GM11168 (cell line): ENCODE measurements around the gene FARS2.

Source experiments
- in situ Hi-C: fragments of 300-500 bp; cut with MboI; formaldehyde crosslinking; loops from one replicate; pipeline ENCODE4 v1.12.0; 2022; ENCODE audit warnings: low sequenced_read_pairs; ENCODE audit not compliant: unreplicated experiment

FARS2 gene

DNA sequence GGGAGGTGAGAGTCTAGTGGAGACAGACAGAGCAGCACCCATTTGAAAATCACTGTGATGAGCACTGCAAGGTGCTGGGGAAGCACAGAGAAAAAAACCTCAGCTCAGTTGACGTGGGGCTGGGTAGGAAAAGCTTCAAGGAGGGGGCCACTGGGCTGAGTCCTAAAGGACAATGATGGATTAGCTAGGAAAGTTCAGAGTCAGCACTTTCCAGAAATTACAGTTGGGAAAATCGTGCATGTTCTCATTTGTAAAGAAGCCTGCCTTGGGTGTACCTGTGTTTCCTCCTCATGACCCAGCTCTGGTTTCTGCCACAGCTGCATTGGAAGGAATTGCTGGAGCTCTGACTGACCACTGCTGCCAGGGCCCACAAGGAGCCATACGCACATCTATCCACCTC is 221.3 kb downstream of the FARS2 start:
- in situ Hi-C loops, result no loop called here

GRCh38 chr6:5484692-5485091 is 223.4 kb downstream of the FARS2 start:
- in situ Hi-C loops, result no loop called here

- in situ Hi-C loops, result no loop called here
Measured at GRCh38 chr6:5486214-5486613, 224.9 kb downstream of the FARS2 start.

DNA sequence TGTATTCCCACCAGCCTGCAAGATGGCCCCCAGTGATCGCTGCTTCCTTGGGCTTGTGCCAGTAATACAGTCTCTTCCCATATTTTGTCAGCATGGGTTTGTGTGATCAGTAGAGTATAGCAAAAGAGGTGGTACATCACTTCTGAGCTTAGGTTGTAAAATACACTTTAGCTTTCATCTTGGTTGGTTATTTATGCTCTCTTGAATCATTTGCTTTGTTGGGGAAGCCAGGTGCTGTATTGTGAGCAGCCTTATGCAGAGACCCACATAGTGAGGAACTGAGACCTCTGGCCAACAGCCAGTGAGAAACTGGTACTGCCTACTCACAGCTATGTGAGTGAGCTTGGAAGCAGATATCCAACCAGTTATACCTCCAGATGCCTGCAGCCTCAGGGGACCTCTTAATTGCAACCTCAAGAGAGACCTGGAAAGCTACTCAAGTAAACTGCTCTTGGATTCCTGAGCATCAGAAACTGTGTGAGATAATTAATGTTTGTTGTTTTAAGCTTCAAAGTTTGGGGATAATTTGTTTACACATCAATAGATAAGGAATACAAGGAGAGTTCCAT is 229.3 kb downstream of the FARS2 start:
- in situ Hi-C loops, result no loop called here

- in situ Hi-C loops, result no loop called here
Measured at GRCh38 chr6:5492356-5492755, 231.0 kb downstream of the FARS2 start.

- in situ Hi-C loops, result no loop called here
Measured at GRCh38 chr6:5493806-5494205, 232.5 kb downstream of the FARS2 start.

GRCh38 chr6:5497896-5498578 is 236.7 kb downstream of the FARS2 start:
- in situ Hi-C loops, result no loop called here

DNA sequence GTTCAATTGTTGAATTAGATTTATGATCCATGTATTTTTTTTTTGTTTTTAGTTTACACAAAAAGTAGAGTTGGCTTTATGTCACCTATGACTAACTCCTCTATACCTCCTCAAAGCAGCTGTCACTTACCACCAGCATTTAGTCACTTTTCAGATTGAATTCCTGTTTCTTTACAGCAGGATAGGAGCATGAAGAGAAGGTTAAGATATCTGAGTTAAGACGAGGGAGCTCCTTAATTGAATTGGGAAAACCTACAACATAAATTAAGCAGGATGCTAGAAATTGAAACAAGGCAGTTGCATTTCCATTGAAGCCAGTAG is 237.2 kb downstream of the FARS2 start:
- in situ Hi-C loops, result no loop called here

DNA sequence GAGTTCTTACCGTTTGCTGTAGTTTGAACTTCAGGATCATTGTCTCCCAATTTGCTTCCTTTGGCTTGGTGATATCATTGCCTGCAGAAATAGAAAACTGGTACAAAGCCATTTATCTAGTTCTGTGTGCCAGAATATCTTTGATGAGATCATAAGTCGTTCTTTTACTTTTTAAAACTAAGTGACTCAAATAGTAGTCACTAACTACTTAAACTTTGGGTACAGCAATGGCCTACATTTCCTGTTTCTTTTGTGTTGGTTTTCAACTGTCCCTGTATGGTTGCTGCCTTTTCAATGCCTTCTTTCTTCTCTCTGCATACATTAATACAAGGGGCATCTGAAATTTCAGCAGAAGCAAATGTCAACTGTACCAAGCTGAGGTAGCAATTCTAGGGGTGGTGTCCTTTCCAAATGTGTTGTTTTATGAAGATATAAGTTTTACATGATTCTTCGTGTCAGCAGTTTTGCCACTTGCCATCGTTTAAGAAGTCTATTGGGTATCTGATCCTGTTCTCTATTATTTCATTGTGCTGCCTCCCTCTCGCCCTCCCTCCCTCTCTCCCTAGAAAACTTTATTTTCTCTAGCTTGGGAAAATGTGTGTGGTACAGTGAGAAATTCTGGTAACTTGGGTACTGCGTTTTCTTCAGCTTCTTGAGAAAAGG is 238.5 kb downstream of the FARS2 start:
- in situ Hi-C loops, result no loop called here

GRCh38 chr6:5501837-5502236 is 240.5 kb downstream of the FARS2 start:
- in situ Hi-C loops, result no loop called here

- in situ Hi-C loops, result no loop called here
Measured at GRCh38 chr6:5504078-5504477, 242.8 kb downstream of the FARS2 start.

DNA sequence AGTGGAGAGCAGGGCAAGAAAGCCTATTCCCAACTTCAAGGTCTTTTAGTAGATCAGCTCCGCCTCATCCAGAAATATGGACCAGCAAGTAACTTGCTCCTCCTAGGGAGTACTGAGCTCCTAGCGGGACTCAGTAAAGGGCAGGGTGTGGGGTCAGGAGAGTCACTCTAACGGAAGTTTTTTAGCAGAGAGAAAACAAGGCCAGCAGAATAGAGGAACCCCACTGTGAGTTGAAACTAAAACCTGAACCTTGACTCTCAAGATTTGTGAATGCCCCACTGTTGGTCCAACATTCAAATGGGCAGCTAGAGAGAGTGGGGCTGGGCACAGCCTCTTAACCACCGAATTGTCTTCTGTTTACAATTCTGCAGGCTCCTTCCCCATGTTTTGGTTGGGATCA is 244.8 kb downstream of the FARS2 start:
- in situ Hi-C loops, result no loop called here

DNA sequence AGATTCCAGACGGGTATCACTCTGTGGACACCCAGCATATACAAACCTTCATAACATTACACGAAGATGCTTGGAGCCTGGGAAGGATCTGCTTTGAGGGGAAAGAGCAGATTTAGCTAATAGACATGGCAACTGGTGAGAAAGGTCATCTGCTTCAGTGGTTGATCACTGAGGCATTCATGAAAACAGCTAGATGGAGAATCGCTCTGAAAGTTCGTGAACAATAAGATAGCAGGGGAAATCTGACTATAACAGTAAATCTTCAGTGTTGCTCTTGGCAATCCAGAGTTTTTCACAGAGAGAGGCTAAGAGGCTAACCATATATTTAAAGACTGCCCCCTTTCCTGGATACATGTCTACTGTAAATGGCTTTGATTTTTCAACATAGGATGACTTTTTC is 245.3 kb downstream of the FARS2 start:
- in situ Hi-C loops, result no loop called here

- in situ Hi-C loops, result no loop called here
Measured at GRCh38 chr6:5507131-5507681, 245.9 kb downstream of the FARS2 start.

DNA sequence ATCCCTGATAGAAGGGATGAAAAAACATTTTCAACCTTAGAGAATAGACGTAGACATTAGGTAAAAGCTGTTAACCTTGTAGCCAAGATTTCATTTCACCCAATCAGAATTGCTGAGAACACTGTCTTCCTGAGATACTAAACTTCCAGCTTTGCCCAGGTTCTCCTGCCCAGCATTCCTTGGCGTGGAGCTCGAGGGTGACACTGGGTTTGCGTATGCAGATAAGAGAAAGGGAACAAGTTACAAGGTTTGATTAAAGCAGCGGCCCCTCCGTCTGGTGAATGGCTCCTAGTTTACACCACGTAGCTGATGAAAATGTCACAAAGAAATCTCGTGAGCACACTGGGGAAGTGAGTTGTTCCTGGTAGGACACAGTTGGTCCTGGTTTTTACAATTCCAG is 247.8 kb downstream of the FARS2 start:
- in situ Hi-C loops, result no loop called here

DNA sequence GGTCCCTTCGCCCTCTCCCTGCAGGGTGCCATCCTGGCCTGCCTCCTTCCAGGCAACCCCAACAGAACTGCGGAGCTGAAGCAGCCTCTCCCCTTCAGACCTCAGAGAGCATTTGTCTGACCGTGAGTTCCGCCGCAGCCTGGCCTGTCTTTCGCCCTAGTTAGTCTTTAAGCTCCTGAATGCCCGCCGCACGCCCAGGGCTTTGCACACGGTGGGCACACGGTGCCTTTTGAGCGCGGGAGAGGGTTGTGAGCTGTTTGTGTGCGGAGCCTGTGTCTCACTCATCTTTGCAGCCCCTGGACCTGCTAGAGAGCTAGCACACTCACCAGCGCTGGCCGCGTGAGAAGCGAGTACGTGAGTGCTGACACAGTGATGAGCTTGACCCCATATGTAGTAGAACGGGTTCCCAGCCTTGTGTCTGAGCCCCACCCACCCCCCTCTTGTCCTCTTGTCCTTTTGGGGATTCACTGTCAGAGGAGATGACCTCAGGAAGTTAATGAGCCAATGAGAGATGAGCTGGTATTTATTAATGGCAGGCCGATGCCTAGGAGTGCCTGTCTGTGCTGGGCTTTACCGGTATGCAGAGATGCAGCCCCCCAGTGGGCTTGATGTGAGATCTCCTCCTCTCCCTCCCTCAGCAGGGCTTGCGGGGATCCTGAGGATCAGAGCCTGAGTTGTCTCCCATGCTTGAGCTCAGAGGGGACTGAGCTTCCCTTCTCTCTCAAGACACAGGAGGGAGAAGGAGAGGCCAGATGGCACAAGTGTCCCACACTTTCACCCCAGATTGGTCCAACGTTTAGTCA is 249.2 kb downstream of the FARS2 start:
- in situ Hi-C loops, result no loop called here

DNA sequence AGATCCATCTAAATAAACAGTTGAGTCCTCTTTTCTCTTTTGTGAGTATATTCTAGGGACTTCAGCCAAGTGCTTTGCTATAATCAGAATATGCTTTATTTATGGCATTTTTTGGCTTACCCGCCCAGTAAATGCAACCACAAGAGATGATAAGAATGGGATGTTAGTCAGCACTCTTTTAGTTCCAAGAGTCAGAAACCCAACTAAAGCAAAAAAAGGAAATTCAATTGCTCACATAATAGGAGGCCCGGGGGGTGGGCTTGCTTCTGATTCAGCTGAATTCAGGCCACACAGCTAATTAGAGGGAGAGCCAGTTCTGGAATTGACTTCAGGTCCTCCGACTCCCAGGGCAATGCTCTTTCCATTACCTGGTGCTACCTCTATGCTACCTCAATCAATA is 250.6 kb downstream of the FARS2 start:
- in situ Hi-C loops, result no loop called here

- in situ Hi-C loops, result no loop called here
Measured at GRCh38 chr6:5512422-5512821, 251.1 kb downstream of the FARS2 start.

- in situ Hi-C loops, result no loop called here
Measured at GRCh38 chr6:5513408-5513807, 252.1 kb downstream of the FARS2 start.

DNA sequence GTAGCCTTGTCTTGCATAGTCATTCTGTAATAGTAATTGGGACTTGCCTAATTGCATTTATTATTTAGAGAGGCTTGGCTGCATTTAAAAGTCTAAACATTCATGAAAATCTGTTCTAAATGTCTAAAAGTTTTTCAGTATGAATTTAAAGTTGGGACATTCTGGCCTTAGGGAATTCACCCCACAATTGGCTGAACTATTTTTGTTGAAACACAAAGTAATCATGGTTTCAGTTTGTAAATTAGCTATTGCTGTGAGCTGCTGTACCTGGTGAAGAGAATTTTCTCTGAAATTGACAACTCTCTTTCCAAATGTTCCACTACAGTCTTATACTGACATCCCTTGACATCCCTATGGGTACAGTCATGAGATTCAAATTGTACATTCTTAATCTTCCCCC is 253.0 kb downstream of the FARS2 start:
- in situ Hi-C loops, result no loop called here

GRCh38 chr6:5515200-5515599 is 253.9 kb downstream of the FARS2 start:
- in situ Hi-C loops, result no loop called here
